ENCODE measurements around the gene ARSG. TPM values are rescaled to one million over a fixed set of nuclear protein-coding genes. Genes with fewer than 3 reads are reported as not detected.

ARSG gene
- total and polyA plus RNA-seq, 2 of the 13 experiments (the other 11 are each of a cell fraction or from before 2014, with no cell fraction given): 3.7 to 15.2 TPM

GRCh38 chr17:68378268-68379176 is 87.2 kb downstream of the ARSG start (continued):
- no peak for TF ChIP-seq ZNF770 (CRISPR knock-in tag; IDR thresholded peaks at IDR 0.05)
- no peak; the same call in 1 of the 2 replicates for TF ChIP-seq NFYC (CRISPR knock-in tag; IDR thresholded peaks at IDR 0.05)
- peak; percentile 45; the same call in 1 of the 2 replicates for TF ChIP-seq ZNF30 (CRISPR knock-in tag; IDR thresholded peaks at IDR 0.05)
- no peak for TF ChIP-seq ZNF33A (CRISPR knock-in tag; IDR thresholded peaks at IDR 0.05; ENCODE audit: borderline replicate concordance)
- peak; percentile 82; the same call in 1 of the 2 replicates for TF ChIP-seq IRF2 (CRISPR knock-in tag; IDR thresholded peaks at IDR 0.05)
- peak; percentile 20 for TF ChIP-seq ZNF329 (CRISPR knock-in tag; IDR thresholded peaks at IDR 0.05; ENCODE audit: low read depth)
- TF ChIP-seq HNRNPK (IDR thresholded peaks at IDR 0.05; ENCODE audit: low read depth, low read length, poor library complexity, severe bottlenecking): no peak
- peak; percentile 88; the same call in 1 of the 2 replicates for TF ChIP-seq ZNF749 (CRISPR knock-in tag; IDR thresholded peaks at IDR 0.05; ENCODE audit: borderline replicate concordance)
- TF ChIP-seq DNMT3B (CRISPR knock-in tag; conservative IDR thresholded peaks at IDR 0.05): peak; percentile 42
- TF ChIP-seq XRCC5 (optimal IDR thresholded peaks at IDR 0.05; ENCODE audit: low read length): peak; percentile 13
- TF ChIP-seq CHCHD3 (CRISPR knock-in tag; IDR thresholded peaks at IDR 0.05): no peak
- TF ChIP-seq CAMTA2 (CRISPR knock-in tag; IDR thresholded peaks at IDR 0.05; ENCODE audit: borderline replicate concordance): peak; percentile 27; the same call in 1 of the 2 replicates
- peak; percentile 88; the same call in 1 of the 2 replicates for TF ChIP-seq ZC3H4 (CRISPR knock-in tag; IDR thresholded peaks at IDR 0.05; ENCODE audit: borderline replicate concordance)
- TF ChIP-seq ESRRA (CRISPR knock-in tag; IDR thresholded peaks at IDR 0.05; ENCODE audit: low read depth): peak; percentile 45
- TF ChIP-seq NR2F6 (IDR thresholded peaks at IDR 0.05): peak; percentile 93
- peak; percentile 93 for TF ChIP-seq NR2F6 (CRISPR knock-in tag; IDR thresholded peaks at IDR 0.05)
- peak; percentile 72; the same call in 1 of the 2 replicates for TF ChIP-seq ZNF614 (CRISPR knock-in tag; IDR thresholded peaks at IDR 0.05; ENCODE audit: borderline replicate concordance)
- TF ChIP-seq, protein P1, sequence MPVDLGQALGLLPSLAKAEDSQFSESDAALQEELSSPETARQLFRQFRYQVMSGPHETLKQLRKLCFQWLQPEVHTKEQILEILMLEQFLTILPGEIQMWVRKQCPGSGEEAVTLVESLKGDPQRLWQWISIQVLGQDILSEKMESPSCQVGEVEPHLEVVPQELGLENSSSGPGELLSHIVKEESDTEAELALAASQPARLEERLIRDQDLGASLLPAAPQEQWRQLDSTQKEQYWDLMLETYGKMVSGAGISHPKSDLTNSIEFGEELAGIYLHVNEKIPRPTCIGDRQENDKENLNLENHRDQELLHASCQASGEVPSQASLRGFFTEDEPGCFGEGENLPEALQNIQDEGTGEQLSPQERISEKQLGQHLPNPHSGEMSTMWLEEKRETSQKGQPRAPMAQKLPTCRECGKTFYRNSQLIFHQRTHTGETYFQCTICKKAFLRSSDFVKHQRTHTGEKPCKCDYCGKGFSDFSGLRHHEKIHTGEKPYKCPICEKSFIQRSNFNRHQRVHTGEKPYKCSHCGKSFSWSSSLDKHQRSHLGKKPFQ (CRISPR knock-in tag; IDR thresholded peaks at IDR 0.05; ENCODE audit: insufficient replicate concordance): peak; percentile 95
- TF ChIP-seq GTF2F1 (IDR thresholded peaks at IDR 0.05; ENCODE audit: low read length): no peak
- peak; percentile 52 for TF ChIP-seq HIC2 (CRISPR knock-in tag; IDR thresholded peaks at IDR 0.05; ENCODE audit: low read depth)
- no peak; the same call in 1 of the 2 replicates for TF ChIP-seq PAF1 (CRISPR knock-in tag; IDR thresholded peaks at IDR 0.05)
- TF ChIP-seq ZNF784 (CRISPR knock-in tag; IDR thresholded peaks at IDR 0.05; ENCODE audit: borderline replicate concordance): no peak
- peak in 1 of 2 experiments; percentile 95; a peak in 2 of 4 replicates for TF ChIP-seq KLF16 (CRISPR knock-in tag; IDR thresholded peaks at IDR 0.05)
